SK-N-DZ (cell line): ENCODE measurements around the gene ADRA1B.

ENCODE experiments used
- DNase-seq: peaks from one replicate; pipeline ENCODE4 v3.0.0-alpha.2; 2015; ENCODE audit warnings: low spot score

The ADRA1B gene

DNA sequence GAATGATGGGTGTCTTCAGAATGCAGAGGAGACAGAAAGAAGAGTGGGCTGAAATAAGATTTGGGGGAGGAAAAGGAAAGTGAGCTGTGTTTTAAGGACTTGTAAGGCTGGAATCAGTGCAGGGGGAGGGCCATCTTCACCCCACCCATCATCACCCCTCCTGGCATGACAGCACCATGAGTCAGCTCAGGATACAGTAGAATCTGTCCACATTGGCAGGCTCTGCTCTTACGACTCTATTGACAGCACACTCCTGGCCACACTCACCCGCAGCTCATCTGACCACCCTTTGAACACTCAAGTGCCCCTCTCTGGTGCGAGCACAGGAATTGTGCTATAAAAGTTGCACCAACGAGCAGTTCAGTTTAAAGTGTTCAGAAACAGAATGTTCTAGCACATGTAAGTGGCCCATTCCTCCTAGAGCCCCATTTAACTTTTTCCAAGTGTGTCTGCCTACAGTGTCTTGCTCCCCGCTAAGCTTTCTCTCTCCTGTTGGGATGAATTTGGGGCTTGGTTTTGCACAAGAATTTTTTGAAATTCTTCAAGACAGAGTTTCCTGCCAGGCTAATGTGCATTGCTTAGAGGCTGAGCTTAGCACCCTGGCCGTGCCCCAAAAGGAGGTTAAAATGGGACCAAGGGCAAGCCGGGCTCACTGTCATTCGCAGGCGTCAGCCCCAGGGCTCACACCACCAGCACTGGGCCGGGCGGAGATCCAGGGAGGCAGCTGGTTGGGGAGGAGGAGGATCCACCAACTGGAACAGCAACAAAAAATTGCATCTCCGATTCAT, 12.0 kb downstream of the ADRA1B start:
- DNase-seq = no peak

DNA sequence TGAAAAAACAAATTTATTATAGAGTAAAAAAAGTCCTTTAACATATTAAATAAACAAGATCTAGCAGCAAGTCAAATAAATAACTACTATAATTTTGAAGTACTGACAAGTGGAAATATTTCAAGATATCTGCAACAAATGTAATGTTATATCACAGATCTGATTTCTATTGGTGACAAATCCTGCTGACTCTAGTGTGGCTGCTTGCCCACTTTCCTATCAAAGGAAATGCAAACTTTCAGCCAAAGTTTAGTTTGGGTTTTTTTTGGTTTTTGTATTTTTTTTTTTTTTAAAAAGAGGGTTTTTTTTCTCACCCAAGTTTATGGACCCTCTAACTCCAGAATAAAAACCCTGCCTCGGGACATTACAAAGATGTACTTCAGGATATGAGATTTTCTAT, 12.9 kb downstream of the ADRA1B start:
- no peak for DNase-seq

DNA sequence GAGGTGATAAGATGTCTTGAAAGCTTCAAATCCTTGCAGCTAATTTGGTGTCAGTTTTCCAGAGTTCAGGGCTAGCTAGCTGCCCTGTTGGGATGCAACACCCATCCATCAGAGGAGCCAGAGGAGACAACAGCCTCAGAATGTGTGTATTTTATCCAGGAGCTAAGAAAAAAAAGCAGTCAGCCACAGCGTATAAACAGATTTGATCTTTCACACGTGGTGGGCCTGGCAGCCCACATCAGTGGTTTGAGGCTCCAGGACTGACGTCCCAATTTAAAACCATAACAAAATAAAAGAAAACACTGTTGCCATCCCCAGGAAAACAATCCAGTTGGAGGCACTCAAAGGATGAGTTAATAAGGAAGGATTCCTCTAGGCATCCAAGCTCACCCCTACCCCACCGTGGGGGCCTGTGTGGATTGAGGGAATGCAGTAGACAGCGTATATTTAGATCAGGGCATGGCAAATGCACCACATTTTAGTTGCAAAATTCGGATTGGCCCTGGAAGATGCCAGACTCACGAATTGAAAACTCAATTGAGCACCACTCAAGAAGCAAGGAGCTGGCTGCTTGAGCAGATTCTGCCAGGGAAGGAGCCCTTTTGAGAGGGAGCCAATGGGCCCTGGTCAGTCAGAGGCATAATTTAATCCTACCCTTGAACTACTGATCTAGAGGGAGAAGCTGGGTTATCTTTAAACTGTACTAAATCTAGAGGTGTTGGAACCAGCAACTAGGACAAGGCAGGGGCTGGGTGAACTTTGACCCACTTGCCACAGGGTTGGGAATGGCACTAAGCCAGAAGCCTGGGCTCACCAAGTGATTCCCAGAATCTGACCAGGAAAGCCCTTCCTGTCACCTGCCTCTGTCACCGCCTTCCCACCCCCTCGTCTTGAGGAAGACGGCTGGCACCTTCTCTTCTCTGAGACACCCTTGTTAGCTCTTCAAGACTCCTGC, 17.5 kb downstream of the ADRA1B start:
- no peak for DNase-seq

DNA sequence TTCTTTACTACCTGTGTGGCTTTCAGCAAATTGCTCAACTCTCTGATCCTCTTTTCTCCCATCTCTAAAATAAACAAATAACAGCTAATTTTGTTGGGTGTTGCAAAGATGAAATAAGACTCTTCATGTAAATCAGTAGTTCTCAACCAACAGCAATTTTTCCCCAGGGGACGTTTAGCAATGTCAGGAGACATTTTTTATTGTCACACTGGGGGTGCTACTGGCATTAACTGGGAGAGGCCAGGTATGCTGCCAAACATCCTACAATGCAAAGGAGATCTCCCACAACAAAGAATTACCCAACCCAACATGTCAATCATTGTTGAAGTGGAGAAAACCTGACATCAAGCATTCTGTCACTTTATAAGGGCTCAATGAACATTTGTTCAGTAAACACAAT, 19.7 kb downstream of the ADRA1B start:
- DNase-seq = no peak

DNA sequence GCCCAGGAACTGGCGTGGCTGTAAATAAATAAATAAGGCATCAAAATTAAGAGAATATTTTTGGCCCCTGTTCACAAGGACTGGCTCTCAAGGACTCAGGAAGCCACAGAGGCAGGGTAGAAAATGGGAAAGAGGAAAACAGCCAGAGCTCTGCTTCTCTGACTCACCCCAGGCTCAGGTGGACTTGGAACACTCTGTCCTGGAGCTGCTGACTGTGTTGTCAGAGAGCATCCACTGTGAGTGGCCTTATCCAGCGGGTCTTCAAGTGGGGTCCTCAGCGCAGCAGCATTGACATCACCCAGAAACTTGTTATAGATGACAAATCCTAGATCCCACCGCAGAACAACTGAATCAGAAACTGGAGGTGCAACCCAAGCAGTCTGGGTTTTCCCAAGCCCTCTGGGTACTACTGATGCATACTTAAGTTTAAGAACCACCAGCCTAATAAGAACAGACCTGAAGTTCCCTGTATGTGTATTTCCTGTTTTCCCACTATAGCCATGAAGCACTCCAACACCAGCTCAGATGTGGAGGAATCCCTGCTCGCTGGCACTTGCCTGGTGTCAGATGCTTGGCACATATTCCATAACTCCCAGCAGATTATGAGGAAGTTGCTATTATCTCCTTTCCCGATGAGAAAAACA, 20.5 kb downstream of the ADRA1B start:
- DNase-seq = no peak

DNA sequence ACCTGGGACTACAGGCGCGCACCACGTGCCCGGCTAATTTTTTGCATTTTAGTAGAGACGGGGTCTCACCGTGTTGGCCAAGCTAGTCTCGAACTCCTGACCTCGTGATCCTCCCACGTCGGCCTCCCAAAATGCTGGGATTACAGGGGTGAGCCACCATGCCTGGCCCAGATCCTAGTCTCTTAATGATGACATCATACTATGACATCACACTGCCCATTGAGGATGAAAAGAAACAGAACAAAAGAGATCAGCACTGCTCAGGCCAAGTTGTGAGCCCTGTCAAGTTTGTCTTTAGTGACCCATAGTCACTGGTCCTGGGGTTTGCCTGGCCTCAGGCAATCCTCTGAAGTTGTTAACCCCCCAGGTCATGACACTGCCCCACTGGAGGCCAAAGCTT, 21.3 kb downstream of the ADRA1B start:
- DNase-seq = no peak

DNA sequence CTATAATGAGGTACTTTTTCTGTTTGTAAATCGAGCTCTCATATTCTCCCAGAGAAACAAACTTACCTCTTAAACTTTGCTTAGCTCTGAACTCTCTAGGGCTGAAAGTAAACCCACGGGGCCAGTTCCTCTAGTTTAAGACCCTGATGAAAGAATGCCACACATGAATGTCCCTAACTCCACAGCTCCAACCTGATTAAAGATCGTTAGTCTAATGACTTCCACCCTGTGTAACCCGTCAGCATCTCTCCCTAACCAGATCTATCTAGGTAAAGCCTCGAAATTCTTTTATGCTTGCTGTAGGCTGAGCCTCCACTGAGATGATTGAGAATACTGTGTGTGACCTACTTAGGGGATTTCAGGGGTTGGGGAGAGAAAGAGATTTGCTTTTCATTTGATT, 27.0 kb downstream of the ADRA1B start:
- DNase-seq = no peak

DNA sequence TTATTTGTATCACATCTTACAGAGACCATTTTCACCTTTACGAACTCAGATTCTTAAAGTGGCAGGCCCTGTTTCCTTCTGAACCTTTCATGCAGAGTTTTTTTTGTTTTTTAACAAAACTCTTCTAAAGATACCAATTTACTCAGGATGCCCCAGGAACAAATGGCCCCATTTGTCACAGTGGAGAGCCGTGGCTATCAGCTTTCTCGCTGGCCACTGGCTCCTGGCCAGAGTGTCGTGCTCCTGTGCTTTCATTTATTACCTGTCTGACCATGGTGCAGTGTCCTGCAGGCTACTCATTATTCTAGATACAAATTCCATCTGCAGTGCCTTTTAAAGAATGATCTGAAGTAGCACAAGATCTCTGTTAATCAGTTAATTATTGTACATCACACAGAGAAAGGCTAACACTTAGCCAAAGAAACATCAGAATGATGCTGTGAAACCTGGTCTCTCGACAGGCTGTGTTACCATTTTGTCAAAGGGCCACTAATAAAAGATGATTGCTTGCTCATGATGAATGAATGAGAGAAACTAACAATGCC, 27.8 kb downstream of the ADRA1B start:
- DNase-seq = no peak

DNA sequence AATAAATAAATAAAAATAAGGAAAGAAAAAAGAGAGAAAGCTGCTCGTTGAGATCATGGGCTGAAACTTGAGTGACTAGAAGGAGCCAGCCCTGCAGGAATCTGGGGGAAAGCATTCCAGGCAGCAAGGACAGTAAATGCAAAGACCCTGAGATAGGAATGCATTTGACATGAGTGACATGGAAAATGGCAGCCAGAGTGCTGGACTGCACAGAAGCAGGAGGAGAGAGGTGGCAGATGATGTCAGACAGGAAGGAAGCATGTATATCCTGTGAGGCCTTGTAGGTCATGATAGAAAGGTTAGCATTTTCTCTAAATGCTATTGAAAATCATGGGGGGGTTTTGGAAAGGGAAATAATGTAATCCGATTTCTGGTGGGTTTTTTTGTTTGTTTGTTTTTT, 29.1 kb downstream of the ADRA1B start:
- DNase-seq = no peak

DNA sequence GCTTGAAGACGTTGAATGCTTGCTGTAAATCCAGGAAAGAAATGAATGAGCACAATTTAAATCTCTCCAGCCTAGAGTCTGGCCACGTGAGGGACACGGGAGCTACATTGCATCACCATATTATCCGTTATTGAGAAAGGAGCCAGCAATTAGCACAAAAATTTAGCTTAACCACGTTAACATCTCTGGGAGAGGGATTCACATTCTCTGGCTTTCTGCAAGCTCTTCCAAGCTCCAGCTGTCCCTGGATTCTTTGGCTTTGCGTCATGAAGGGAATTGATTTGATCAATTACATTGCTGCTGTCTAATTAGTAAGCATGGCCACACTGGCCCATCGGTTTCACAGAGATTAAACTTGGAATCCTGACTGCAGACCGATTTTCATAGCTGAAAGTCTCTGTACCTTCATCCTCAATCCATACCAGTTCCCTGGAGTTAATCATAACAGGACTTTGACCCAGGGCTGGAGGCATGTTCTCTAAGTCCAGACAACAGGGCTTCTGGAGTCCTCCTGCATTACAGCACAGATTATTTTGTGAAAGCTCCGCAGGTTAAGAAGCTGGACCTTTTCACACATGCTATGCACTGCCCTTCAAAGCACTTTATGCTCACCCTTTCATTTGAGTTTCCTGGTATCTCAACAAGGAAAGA, 31.6 kb downstream of the ADRA1B start:
- peak; percentile 7 for DNase-seq

DNA sequence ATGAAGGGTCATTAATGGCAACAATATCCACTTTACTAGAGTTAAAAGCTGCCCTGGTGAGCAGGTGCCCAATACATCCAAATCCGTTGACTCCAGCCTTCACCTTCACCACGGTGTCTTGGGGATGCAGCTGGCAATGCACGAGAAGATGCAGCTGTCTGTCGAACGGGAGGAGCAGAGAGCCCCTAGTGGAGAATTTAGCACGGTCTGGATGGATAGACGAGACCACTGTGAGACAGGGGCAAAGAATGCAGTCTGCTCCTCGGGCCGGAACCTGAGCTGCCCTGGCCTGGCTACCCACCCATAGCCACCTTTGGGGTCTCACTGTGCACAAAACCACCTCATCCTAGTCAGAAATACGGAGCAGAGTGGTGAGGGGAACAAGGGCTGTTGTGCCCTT, 35.1 kb downstream of the ADRA1B start:
- DNase-seq = peak; percentile 30

DNA sequence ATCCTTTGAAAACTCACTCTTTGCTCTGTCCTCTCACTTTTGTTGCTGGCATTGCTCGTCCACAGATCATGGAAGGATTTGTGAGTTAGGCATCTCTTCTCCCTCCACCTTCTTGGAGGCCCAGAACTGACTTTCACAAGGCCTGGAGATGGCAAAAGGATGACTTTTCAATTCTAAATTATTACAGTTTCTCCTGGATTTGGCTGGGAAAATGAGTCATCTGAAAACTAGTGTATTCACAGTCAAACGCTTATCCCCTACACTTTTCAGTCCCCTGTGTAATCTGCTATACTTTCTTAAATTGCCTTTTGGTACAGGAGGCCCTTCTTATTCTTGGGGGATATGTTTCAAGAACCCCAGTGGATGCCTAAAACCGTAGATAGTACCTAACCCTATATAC, 35.6 kb downstream of the ADRA1B start:
- DNase-seq = no peak

DNA sequence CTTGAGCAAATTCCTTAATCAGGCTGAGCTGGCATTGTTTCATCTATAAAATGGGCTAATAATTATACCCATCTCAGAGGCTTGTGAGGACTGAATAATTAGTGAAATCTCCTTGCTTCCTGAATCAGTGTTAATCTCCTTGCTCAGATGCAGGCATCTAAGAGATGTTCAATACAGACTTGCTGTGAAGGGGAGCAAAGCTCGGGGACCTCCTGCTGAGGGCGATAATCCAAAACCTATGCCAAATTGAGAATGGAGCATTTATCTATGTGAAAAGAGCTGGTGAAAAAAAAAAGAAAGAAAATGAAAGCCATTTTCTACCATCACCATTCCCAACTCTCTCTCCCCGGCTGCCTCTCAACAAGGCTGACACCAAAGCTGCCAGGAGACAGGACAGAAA, 37.3 kb downstream of the ADRA1B start:
- DNase-seq = no peak

DNA sequence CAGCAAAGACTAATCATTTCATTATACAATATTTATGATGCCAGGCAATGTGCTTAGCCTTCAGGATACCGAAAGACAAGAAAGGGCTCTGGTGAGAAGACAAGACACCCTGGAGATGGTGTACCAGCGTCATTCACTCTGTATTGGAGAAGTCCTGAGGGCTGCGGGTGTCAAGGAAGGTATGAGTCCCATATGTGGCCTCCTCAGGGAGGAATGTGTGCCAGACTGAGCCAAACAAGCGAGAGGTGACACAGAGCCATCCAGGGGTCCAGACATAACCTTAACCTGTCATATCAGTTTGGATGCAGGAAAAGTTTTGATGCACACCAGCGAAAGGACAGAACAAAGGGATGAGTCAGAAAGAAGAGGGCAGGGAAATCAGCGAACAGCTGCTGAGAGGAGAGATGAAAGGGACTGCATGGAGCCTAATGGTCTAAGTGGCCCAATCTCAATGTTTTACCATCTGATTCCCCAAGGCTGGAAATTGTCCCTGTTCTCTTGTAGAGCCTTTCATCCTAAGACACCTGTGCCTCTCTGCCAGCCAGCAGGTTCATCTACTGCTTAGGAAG, 38.9 kb downstream of the ADRA1B start:
- no peak for DNase-seq

DNA sequence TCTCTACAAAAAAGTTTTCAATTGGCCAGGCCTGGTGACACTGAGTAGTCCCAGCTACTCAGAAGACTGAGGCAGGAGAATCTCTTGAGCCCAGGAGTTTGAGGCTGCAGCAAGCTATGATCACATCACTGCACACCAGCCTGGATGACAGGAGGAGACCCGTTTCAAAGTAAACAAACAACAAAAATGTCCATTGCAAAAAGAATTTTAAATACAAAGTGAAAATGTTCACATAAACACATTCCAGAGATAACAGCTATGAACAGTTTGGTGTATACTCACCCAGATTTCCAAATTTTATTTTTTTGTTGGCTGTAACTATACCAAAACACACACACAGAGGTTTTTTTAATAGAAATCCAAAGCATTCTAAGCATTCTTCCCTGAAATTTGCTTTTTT, 39.8 kb downstream of the ADRA1B start:
- no peak for DNase-seq

DNA sequence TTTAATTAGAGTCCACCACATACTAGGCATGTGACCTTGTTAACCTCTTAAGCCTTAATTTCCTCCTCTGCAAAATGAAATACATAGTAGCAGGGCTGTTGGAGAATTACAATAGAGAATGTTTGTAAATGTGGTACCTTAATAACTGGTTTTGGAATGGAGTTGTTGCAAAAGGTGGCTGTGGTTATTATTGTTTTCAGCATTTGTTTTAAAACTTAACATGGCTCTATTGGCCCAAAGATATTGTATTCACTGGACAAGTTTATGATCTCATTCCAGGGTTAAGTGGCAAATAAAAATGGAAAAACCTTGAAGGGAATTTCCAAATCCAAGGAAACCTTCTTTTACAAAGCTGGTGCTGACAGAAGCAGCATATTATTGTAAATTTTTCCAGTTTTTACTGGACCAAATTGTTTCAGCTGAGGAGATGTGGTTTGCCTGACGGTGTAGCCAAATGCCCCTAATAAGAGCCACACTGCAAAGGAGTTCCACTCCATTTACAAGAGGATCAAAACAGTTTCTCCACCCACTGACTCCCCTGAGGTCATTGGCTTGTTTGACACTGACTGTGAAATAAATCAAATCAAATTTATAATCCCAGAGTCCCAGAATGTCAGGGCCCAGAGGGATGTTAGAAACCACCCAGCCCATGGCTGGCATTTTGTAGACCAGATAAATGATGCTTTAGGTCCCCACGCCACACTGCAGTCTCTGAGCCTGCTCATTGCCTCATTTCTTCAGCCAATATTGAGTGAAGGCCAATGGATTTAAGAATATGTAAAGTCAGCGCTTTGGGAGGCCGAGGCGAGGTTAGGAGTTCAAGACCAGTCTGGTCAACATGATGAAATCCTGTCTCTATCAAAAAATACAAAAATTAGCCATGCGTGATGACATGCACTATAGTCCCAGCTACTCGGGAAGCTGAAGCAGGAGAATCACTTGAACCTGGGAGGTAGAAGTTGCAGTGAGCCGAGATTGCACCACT, 45.2 kb downstream of the ADRA1B start:
- no peak for DNase-seq

DNA sequence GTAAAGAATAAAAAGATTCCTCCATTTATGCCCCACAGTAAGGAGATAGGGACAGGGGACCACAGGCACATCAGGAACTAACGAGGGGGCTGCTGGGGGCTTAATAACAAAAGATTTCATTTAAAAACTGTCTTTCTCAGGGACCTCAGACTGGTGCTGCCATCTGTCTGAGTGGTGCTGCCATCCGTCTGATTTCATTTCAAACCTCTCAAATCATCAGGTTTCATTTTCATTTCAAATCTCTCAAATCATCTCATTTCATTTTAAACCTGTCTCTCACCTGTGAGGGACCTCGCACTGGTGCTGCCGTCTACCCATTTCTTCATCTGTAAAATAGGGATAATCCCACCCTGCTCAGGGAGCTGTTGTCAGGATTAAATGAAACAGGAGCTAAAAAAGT, 45.9 kb downstream of the ADRA1B start:
- DNase-seq = no peak

DNA sequence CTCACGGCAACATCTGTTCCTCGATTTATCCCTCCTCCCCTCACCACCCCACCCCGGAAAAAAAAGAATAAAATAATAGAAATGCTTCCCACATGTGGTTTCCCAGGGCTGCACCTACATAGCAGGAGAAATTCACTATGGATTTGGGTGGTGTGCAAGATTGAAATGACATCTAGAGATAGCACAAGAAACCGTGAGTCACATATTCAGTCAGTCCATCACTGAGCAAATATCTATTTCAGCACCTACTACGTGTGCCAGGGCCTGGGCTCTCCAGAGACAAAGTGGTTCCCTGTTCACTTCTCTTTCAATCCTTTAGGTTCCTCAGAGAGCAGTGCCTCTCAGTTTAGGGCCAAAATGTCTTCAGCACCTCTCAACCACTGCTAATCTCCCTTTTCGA, 47.7 kb downstream of the ADRA1B start:
- no peak for DNase-seq

DNA sequence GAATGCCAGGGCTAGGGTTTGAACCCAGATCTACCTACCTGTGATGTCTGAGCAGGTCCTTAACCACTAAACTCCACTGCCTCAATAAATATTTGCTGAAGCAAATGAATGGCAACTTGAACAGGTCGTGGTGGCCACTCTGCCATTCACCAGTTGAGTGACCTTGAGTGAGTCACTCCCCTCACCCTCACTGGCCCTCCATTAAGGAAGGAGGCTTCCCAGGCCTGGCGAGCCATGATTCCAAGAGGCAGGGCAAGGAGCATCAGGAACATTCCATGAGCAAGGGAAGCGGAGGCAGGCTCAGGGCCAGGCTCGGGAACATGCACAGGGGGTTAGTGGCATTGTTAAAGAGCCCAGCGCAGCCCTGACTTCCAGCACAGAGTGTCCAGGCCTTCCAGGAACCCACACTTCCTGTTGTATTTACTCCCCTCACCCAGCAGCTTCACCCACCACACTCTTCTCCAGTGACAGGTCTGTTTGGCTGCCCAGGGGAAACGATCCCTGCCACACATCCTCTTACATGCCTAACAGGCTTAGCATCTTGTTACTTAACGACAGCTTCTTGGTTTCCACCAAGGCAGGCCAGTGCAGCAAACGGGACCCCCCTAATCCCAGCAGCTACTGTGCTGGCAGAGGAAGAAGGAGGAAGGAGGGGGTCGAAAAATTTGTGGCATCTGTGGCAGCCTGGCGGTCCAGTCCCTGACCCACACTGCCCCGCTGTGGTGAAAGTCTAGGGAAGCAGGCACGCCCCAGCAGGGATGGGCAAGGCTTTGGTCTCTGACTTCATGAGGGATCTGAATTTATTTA, 49.0 kb downstream of the ADRA1B start:
- DNase-seq = peak; percentile 39
